Measurements from ENCODE around the gene MAGED2. TPM values are rescaled to one million over a fixed set of nuclear protein-coding genes. Genes with fewer than 3 reads are reported as not detected.

MAGED2 gene
- total RNA-seq, 2 experiments from 2014 or later: 33.9 to 36.0 TPM

GRCh38 chrX:54817220-54817820 lies 9.8 kb downstream of the MAGED2 start:
- DNase-seq: no peak
- Mint-ChIP-seq H3K27ac (no peak overlapping the region), H3K36me3 (ENCODE audit: low read depth) (peaks cover 9% of the 10 kb centered on the region), H3K27me3 (no peaks in the 10 kb centered on the region), H3K4me3 (no peak overlapping the region), H3K9me3 (no peaks in the 10 kb centered on the region), H3K4me1 (ENCODE audit: low read depth) (peaks cover 3% of the 10 kb centered on the region)
- TF ChIP-seq CTCF (IDR thresholded peaks at IDR 0.05): no peak
- intact Hi-C loops (cut with micrococcal nuclease): no loop called here
- CTCF ChIA-PET: no interaction called here
- ATAC-seq: no peak
- POLR2A ChIA-PET: no interaction called here

GRCh38 chrX:54818221-54818620 lies 10.7 kb downstream of the MAGED2 start:
- peaks cover 9% of the 10 kb centered on the region for H3K36me3 Mint-ChIP-seq (ENCODE audit: low read depth)
- no peak for TF ChIP-seq CTCF (IDR thresholded peaks at IDR 0.05)
- POLR2A ChIA-PET: no interaction called here
- DNase-seq: no peak
- H3K9me3 Mint-ChIP-seq: no peaks in the 10 kb centered on the region
- no peaks in the 10 kb centered on the region for H3K27me3 Mint-ChIP-seq
- CTCF ChIA-PET: no interaction called here
- no peak overlapping the region for H3K27ac Mint-ChIP-seq
- no peak for ATAC-seq
- no peak overlapping the region for H3K4me3 Mint-ChIP-seq
- intact Hi-C loops (cut with micrococcal nuclease): no loop called here
- H3K4me1 Mint-ChIP-seq (ENCODE audit: low read depth): peaks cover 3% of the 10 kb centered on the region

GRCh38 chrX:54819201-54819600 lies 11.7 kb downstream of the MAGED2 start:
- Mint-ChIP-seq H3K27me3 (no peaks in the 10 kb centered on the region), H3K27ac (no peak overlapping the region), H3K4me1 (ENCODE audit: low read depth) (peaks cover 3% of the 10 kb centered on the region), H3K9me3 (no peaks in the 10 kb centered on the region), H3K36me3 (ENCODE audit: low read depth) (peaks cover 9% of the 10 kb centered on the region), H3K4me3 (no peak overlapping the region)
- intact Hi-C loops (cut with micrococcal nuclease): no loop called here
- POLR2A ChIA-PET: no interaction called here
- CTCF ChIA-PET: no interaction called here
- no peak for TF ChIP-seq CTCF (IDR thresholded peaks at IDR 0.05)
- DNase-seq: no peak
- no peak for ATAC-seq

- intact Hi-C loops (cut with micrococcal nuclease): no loop called here
- H3K4me3 Mint-ChIP-seq: no peak overlapping the region
- no peaks in the 10 kb centered on the region for H3K27me3 Mint-ChIP-seq
- H3K9me3 Mint-ChIP-seq: no peaks in the 10 kb centered on the region
- no peak overlapping the region for H3K27ac Mint-ChIP-seq
- no peak for ATAC-seq
- DNase-seq: no peak
- ChIA-PET POLR2A (no interaction called here), CTCF (no interaction called here)
- TF ChIP-seq CTCF (IDR thresholded peaks at IDR 0.05): no peak
- peaks cover 6% of the 10 kb centered on the region for H3K36me3 Mint-ChIP-seq (ENCODE audit: low read depth)
- H3K4me1 Mint-ChIP-seq (ENCODE audit: low read depth): peaks cover 3% of the 10 kb centered on the region
Measured at GRCh38 chrX:54820737-54821136, 13.2 kb downstream of the MAGED2 start.

- DNase-seq (no peak), ATAC-seq (no peak)
- no peak for TF ChIP-seq CTCF (IDR thresholded peaks at IDR 0.05)
- peaks cover 3% of the 10 kb centered on the region for H3K4me1 Mint-ChIP-seq (ENCODE audit: low read depth)
- ChIA-PET POLR2A (no interaction called here), CTCF (no interaction called here)
- H3K27me3 Mint-ChIP-seq: no peaks in the 10 kb centered on the region
- H3K9me3 Mint-ChIP-seq: no peaks in the 10 kb centered on the region
- peaks cover under 1% of the 10 kb centered on the region for H3K36me3 Mint-ChIP-seq (ENCODE audit: low read depth)
- intact Hi-C loops (cut with micrococcal nuclease): no loop called here
- H3K27ac Mint-ChIP-seq: no peak overlapping the region
- no peak overlapping the region for H3K4me3 Mint-ChIP-seq
Measured at GRCh38 chrX:54821310-54821709, 13.8 kb downstream of the MAGED2 start.
